IMR-90 (cell line): ENCODE data around the gene LPXN. TPM values are rescaled to one million over a fixed set of nuclear protein-coding genes. Genes with fewer than 3 reads are reported as not detected.

Experiments
- polyA plus RNA-seq, 3 experiments: library from polyadenylated mRNA; depleted of rRNA; stranded (reverse); fragments of >200 nt; gene quantifications; 2 replicates each; pipeline ENCODE4 v1.2.3, GENCODE V29; 2012; ENCODE audit warnings: low replicate concordance in 1 of 3
- total RNA-seq: library from RNA; depleted of rRNA; stranded (reverse); fragments of >200 nt; gene quantifications from 2 replicates; pipeline ENCODE4 v1.2.3, GENCODE V29; 2012; rRNA removed

LPXN gene
- total and polyA plus RNA-seq, 2 of the 4 experiments (the other 2 are of a cell fraction): 13.4 to 15.7 TPM

Other genes starting within 250 kb of the LPXN start
- gene OR5B17, start 216.8 kb downstream of the LPXN start, total RNA-seq: not detected in 2 replicates
- gene OR5B17, start 216.8 kb downstream of the LPXN start, polyA plus RNA-seq (2012; rRNA removed): not detected in 2 replicates
- gene OR5B3, start 169.0 kb downstream of the LPXN start, total RNA-seq: not detected in 2 replicates
- gene OR5B3, start 169.0 kb downstream of the LPXN start, polyA plus RNA-seq (2012; rRNA removed): not detected in 2 replicates
- under 0.01 TPM in 1 of 2 replicates, not detected in the other for gene OR5B2, start 147.7 kb downstream of the LPXN start, total RNA-seq
- not detected in 2 replicates for gene OR5B2, start 147.7 kb downstream of the LPXN start, polyA plus RNA-seq (2012; rRNA removed)
- not detected in 2 replicates for gene OR5B12, start 133.6 kb downstream of the LPXN start, total RNA-seq
- gene OR5B12, start 133.6 kb downstream of the LPXN start, polyA plus RNA-seq (2012; rRNA removed): not detected in 2 replicates
- gene OR5B21, start 67.8 kb downstream of the LPXN start, total RNA-seq: not detected in 2 replicates
- gene OR5B21, start 67.8 kb downstream of the LPXN start, polyA plus RNA-seq (2012; rRNA removed): not detected in 2 replicates
- gene ZFP91, start 3.2 kb upstream of the LPXN start, total RNA-seq: 25.3 and 43.0 TPM in 2 replicates
- 18.1 and 20.7 TPM in 2 replicates for gene ZFP91, start 3.2 kb upstream of the LPXN start, polyA plus RNA-seq (2012; rRNA removed)
- gene CNTF, start 46.8 kb upstream of the LPXN start, total RNA-seq: 2.3 and 3.3 TPM in 2 replicates
- gene CNTF, start 46.8 kb upstream of the LPXN start, polyA plus RNA-seq (2012; rRNA removed): 1.1 and 1.2 TPM in 2 replicates
- not detected in 2 replicates for gene GLYAT, start 156.1 kb upstream of the LPXN start, total RNA-seq
- gene GLYAT, start 156.1 kb upstream of the LPXN start, polyA plus RNA-seq (2012; rRNA removed): not detected in 2 replicates